HG02938 (cell line): ENCODE results near the gene OOEP.

ENCODE experiments used
- ATAC-seq: cut with Tn5 transposase; IDR thresholded peaks from one replicate; pipeline ENCODE4 v1.9.1; 2021; ENCODE audit warnings: mild to moderate bottlenecking, moderate library complexity; ENCODE audit not compliant: unreplicated experiment

The OOEP gene

DNA sequence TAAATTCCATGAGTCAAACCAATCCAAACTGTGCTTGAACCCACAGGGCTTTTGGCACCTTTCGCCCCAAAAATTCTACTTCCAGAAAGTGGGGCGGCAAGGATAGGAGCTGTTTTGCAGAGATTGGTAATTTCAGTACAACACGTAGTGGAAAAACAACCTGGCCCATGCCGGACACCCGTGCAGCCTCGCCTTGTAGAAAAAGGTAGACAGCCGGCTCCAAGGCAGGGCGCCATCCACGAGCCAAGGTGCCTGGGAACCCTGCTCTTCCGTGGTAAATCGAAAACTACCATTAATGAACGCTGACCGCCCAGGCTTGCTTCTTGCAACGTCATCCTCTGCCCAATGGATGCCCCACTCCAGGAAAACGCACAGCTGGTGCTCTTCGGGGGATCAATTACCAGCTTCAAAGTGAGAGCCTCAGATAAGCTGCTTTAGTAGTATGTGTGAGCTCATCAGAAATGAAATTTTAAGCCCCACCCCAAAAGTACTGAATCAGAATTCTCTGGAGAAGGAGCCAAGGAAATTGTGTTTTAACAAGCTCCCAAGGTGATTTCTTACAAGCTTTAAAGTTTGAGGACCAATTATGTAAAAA lies 1.8 kb downstream of the OOEP start:
- ATAC-seq: no peak

DNA sequence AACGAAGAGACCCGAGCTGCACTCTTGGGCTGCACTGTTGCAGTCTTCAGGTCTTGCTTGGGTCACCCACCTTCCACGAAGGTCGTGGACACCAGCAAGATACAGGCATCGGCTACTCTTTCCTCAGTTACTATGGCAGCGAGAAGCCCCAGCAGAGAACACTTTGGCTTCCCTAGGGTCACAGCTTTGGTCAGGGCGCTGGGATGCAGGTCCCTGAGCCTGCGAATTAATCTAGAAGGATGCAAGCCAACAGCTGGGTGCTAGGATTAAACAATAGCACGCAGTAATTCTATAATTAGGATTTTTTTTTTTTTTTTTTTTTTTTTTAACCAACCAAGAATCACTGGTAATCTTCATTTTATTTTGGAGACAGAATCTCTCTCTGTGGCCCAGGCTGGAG lies 5.1 kb downstream of the OOEP start:
- no peak for ATAC-seq

DNA sequence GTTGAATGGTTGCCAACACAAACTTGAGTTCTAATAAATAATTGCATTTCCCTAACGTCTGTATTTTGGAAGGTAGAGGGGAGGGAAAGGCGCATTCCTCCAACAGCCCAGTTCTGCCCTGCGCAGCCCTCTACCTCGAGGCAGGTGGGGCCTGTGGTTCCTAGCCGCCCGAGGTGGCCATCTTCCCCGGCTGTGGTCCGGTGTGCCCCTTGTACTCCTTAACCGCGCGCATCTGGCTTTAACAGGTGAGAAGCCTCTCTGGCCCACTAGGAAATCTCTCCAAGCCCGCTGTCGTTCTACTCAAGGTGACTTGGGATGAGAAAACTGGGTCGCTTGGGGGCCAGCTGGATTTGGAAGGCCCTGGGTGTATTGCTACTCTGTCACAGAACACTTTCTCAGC lies 5.6 kb downstream of the OOEP start:
- no peak for ATAC-seq

DNA sequence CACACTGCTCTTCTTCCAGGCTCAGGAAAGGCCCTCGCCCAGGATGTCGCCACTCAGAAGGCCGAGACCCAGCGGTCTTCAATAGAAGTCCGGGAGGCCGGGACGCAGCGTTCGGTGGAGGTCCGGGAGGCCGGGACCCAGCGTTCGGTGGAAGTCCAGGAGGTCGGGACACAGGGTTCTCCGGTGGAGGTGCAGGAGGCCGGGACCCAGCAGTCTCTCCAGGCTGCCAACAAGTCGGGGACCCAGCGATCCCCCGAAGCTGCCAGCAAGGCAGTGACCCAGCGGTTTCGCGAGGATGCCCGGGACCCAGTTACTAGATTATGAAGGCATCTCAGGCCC lies 6.2 kb downstream of the OOEP start:
- no peak for ATAC-seq

DNA sequence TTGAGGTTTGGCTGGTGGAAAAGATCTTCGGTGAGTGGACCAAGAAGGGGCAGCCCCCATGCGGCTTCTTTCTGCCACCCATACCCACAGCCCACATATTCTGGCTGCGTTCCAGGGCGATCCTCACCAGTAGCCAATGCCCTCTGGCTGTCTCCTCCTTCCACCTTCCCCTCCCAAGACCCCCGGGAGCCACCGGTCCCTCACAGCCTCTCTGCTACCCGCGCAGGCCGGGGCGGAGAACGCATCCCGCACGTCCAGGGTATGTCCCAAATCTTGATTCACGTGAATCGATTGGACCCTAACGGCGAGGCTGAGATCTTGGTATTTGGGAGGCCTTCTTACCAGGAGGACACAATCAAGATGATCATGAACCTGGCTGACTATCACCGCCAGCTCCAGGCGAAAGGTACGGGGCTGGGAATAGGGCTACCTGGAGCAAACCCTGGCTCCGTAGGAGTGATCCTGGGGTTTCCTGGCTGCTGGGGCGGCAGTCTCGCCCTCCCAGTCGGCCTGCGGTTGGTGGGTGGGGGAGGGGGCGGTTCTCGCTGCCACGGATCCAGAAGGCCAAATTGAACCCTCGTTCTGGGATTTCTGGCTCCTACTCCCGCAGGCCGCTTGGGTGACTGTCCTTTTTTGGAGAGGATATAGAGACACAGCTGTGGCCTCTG lies 6.7 kb downstream of the OOEP start:
- no peak for ATAC-seq

DNA sequence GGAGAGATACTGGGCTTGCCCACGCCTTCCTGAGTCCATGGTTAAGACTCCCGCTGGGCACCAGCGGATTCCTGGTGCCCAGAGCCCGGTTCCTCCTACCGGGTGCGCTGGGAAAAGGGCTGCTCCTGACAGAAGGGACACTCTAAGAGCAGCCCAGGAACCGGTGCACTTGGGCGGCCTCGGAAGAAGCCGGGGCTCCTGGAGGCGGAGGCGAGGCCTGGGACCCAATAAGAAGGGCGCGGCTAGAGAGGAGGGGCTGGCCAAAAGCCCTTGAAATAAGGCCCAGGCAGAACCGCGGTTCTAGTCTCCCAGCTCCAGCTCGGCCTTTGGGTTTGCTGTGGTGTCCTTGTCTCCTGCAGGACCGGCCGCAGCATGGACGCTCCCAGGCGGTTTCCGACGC lies 7.3 kb downstream of the OOEP start, which contains the start of gene KHDC3L:
Gene KHDC3L, plus strand, starts transcription at position 301 of the 400 bp plus-strand sequence. Its CDS starts 72 bp downstream, at position 373.
- ATAC-seq: no peak

DNA sequence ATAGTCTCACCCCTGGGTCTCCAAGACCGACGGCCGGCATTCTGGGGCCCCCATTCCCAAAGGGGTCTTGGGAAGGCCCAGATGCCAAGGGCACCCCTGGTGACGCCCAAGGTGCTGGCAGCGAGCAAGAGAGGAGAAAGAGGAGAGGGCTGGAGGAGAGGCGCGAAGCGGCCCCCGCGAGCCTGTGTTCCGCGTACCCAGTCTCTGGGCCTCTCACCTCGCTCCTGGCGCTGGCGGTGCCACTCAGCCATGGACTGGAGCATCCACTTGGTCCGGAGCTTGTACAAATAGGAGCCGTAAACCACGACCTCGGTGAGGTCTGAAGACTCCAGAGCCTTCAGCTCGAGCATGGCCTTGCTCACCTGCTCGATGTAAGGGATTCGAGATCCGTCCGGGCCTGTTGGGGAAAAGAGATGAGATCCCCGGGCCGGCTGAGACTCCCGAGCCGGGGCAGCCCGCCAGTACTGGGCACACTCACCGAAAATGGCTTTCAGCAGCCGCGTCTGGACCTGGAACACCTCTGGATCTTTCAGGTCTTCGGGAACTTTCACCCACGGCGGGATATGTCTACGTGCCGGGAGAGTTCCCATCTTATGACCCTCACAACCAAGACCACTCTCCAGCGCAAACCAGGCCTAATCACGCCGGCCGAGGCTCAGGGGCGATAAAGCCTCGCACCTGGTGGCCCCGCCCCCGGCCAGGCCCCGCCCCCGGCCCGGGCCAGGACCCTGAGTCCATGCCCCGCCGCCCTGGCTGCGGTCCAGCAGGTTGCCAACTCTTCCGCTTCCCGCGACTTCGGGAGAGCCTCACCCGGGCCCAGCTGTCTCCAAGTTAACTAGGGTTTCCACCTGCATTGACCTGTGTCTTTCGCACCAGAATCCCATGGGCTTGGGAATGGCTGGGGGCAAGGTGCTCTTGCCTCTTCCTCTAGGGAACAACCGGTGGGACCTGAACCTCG lies 15.8 kb downstream of the OOEP start, which contains the start of gene DPPA5:
Gene DPPA5, minus strand, starts transcription at position 641 of the 958 bp plus-strand sequence. Its CDS starts 51 bp downstream, at position 590.
- no peak for ATAC-seq

DNA sequence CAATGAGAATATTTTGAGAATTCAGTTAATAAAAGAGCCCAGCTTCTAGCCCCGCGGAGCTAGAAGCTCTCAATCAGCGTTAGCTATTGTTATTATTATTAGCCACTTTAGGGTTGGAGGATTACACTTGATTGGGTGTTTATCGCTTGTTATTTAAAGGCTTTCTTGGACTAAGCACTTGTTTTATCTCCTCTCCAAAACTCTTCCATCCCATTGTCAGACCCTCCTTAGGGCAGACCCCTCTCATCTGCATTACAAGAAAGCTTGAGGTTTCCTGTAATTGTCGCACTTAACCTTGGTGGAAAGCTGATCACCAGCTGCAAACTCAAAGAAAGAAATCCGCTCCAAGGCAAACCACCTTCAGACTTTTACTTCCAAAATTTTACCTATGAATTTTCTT lies 20.4 kb downstream of the OOEP start:
- ATAC-seq: no peak

DNA sequence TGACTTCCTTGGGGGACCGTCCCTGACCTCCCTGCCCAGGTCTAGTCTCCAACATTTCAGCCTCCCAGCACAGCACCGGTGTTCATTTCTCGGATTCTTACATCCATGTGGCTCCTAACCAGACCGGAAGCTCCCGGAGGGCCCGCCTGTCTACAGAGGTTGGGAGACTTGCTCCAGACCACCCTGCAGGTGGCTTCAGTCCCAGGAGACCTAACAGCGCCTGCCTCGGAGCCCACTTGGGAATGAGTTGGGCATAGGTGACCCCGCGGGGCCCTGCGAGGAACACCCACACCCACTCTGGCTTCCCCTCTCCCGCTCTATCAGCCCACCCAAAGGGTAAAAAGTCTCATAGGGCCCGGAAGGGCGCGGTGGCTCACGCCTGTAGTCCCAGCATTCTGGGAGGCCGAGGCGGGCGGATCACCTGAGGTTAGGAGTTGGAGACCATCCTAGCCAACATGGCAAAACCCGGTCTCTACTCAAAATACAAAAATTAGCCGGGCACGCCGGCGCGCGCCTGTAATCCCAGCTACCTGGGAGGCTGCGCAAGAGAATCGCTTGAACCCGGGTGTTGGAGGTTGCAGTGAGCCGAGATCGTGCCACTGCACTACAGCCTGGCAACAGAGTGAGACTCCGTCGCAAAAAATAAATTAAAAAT lies 21.0 kb downstream of the OOEP start:
- ATAC-seq: no peak

DNA sequence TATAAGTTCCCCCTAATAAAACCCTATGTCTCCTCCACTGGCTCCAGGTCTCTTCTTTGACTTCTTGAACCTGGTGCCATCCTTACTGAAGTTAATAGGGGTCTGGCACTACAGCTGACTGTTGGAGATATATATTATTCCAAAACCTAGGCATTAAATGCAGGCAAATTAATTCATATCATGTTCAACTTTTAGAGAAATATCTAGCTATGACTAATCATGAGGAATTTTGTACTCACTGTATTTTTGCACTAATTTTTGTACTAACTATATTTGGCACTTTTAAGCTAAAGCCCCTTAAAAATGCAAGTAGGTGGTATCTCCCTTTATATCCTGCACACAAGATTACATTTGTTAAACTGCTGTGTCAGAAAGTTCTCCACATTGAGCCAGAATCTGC lies 26.5 kb downstream of the OOEP start:
- ATAC-seq: no peak

DNA sequence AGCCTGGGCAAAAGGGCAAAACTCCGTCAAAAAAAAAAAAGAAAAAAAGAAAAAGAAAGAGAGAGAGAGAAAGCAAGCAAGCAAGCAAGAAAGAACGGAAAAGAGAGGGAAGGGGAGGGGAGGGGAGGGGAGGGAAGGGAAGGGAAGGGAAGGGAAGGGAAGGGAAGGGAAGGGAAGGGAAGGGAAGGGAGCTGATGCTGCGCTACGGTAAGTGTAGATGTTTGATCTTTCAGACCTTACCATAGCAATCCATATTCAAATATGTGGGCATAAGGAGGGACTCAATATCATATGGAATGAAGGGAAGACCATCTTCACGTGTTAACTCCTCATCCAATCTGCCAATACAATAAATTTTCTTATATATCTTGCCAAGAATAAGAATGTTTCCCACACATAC lies 27.5 kb downstream of the OOEP start:
- no peak for ATAC-seq

DNA sequence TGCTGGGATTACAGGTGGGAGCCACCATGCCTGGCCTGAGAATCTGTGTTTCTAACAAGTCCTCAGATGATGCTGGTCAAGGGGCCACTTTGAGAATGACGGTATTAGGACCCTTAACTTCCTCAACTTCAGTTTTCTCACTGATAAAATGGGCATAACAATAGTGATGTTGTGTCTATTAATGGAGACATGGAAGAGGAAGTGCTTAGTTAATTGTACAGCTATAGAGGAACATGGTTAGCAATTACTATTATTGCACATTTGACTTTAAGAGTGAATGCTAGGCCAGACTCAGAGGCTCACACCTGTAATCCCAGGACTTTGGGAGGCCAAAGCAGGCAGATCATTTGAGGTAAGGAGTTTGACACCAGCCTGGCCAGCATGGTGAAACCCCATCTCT lies 28.4 kb downstream of the OOEP start:
- no peak for ATAC-seq

DNA sequence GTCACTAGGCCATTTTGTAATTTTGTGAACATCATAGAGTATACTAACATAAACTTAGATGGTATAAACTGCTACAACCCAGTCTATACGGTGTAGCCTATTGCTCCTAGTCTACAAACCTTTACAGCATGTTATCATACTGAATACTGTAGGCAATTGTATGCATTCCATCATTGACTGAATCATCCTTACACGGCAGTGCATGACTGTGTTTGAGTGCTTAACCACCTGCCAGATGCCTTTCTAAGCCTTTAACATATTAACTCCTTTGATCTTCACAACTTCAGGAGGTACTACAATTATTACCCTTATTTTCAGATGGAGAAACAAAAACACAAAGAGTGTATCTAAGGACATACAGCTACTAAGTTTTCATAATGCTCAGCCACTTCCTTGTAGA lies 29.6 kb downstream of the OOEP start:
- no peak for ATAC-seq

DNA sequence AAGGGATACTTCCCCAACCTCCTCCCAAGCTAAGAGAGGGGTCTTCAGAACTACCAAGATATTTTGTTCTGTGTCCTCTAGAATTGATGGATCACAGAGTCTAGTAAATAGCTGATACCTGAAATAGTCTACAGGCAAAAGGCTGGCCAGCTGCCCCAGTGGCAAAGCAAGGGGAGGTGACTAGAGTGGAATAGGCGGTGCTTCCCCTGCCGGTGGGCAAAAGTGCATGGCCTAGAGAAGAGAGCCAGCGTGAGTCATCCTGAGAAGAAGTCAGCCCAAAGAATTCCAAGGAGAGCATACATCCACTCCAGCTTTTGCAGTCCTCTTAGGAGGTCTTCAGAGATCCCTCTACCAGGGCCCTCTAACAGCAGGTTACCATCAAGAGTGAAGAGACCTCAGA lies 30.4 kb downstream of the OOEP start:
- ATAC-seq: no peak

DNA sequence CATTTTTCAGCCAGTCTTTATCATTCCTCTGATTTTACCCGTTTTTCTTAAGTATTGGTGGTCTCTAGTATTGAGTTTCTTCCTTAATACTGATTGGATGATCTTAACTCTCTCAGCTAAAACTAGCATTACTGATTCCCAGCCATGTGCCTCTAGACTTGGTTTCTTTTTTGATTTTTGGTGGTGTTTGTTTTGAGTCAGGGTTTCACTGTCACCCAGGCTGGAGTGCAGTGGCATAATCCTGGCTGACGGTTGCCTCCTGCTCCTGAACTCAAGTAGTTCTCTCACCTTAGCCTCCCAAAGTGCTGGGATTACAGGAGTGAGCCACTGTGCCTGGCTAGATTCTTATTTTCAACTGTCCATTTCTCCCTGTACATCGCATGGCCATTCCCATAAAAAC lies 40.5 kb downstream of the OOEP start:
- ATAC-seq: peak; percentile 65

DNA sequence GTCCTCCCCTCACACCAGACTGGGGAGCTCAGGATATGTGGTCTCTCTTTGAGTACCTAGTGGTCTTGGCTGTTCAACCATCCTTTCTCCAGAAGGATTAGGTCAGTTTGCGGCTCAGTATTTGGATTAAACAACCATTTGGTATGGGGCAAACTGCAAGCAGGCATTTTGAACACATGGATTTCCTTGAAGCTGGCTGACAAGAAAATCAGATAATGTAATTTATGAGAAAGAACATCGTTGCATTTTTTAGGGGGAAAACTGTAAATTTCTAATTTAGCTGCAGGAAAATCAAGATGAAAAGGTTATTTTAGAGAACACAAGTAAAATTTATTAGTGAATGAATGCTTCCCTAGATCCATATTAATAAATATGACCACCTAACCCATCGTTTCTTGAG lies 40.9 kb downstream of the OOEP start:
- no peak for ATAC-seq

DNA sequence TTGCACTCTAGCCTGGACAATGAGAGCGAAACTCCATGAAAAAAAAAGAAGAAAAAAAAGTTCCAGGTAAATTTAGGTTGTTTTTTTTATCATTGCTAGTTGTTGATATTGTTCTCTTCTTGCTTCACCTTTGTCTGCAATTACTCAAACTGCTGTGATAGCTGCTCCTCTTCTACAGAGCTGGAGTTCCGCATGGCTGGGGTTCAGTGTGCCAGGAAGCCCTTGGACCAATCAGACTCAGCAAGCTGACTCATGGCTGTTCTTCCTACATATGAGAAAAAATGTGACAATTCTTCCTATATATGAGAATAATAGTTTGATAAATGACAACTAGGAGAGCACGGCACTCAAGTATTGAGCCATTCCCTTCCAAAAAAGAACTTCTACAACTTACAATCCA lies 44.0 kb downstream of the OOEP start:
- no peak for ATAC-seq

DNA sequence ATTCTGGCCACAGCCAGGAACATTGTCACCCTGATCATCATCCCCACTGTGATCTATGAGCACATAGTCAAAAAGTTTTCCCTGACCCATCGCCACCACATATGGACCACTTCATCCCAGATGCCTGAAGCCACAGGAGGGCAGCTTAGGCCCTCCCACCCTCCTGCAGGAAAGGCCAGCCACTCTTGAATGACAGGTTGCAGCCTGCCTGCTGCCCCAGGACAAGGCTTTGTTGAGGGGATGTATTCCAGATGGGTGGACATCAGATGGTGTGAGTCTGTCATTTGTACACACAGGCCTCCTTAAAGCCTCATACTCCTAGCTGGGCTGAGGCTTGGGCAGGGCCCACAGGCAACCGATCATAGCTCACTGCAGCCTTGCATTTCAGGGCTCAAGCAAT lies 46.4 kb downstream of the OOEP start:
- ATAC-seq: no peak
